ENCODE data around the gene TPO.
"Not testable (repeated sequence)": the region's sequence is repeated elsewhere in the genome, so short reads cannot be mapped to it uniquely, and the experiment has no call there.

Gene TPO

GRCh38 chr2:1557467-1557820 is 144.2 kb downstream of the TPO start:
- no peak for DNase-seq (ENCODE audit: low spot score)

- DNase-seq (ENCODE audit: low spot score), result no peak
Measured at GRCh38 chr2:1559589-1560175, 146.4 kb downstream of the TPO start.

GRCh38 chr2:1561259-1561658 is 148.0 kb downstream of the TPO start:
- no peak for DNase-seq (ENCODE audit: low spot score)

GRCh38 chr2:1561811-1562421 is 148.7 kb downstream of the TPO start:
- DNase-seq (ENCODE audit: low spot score), result no peak

DNA sequence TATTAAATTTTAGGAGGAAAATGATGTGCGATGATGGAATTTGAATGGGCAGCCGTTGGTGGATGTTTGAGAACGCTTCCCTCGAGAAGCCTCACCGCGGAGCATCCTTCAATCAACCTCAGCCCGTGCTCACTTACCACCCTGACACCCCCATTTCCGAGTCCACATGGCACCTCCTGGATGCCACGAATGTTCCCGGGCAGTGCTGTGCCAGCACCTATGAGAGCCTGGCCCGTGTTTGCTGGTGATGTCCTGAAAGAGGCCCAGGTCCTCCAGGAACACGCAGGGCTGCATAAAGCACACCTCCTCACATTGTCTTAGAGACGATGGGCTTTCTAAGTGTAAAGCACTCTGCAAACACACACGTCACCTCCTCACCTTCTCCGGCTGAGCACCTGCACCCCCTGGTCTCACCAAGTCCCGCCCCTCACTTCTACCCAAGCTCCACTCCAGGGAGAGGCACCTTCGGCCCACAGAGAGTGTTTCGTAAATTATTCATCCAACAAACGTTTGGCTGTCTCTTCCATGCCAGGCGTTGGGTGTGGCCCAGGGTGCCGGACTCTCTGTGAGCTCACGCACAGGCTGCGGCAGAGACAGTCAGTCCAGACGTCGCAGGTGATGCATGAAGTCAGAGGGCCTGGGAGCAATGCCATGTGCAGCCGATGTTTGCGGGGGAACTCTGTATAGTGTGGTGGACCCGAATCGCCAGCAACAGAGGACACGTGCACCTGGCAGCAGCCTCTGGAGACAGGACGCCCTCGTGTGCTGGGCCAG is 150.0 kb downstream of the TPO start:
- no peak for DNase-seq (ENCODE audit: low spot score)

- DNase-seq (ENCODE audit: low spot score), result no peak
Measured at GRCh38 chr2:1563943-1564891, 151.0 kb downstream of the TPO start.

DNA sequence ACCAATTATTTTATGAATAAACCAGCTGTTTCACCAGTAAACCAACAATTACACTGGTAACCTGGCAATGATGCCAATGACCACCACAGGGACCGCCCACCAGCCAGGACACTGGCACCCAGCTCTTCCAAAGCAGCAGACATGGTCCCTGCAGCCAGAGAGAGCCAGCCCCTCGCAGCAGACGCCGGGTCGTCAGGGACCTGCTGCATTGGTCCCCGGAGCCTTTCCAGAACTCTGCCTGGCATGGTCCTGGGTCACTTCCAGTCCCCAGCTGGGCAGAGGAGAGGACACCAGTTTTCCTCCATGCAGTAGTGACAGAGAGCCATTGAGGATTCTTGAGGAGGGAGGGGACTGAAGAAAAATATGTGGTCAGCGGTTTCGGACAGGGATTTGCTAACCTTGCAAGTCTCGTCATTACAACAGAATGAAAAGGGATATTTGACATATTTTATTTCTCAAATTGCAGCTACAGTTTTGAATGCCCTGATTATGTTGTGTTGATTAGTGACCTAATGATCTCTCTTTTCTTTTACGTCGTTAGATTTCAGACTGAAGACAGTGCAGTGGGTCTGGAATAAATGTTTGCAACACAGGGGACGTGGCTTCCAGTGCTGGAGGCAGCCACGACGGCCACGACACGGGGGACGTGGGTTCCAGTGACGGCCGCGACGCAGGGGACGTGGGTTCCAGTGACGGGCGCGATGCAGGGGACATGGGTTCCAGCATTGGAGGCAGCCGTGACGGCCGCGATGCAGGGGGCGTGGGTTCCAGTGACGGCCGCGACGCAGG is 154.5 kb downstream of the TPO start:
- DNase-seq (ENCODE audit: low spot score), result no peak

DNA sequence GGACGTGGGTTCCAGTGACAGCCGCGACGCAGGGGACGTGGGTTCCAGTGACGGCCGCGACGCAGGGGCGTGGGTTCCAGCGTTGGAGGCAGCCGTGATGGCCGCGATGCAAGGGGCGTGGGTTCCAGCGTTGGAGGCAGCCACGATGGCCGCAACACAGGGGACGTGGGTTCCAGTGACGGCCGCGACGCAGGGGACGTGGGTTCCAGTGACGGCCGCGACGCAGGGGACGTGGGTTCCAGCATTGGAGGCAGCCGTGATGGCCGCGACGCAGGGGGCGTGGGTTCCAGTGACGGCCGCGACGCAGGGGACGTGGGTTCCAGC is 155.0 kb downstream of the TPO start:
- not testable (repeated sequence) for DNase-seq (ENCODE audit: low spot score)

- no peak for DNase-seq (ENCODE audit: low spot score)
Measured at GRCh38 chr2:1569879-1570450, 156.7 kb downstream of the TPO start.

- no peak for DNase-seq (ENCODE audit: low spot score)
Measured at GRCh38 chr2:1571477-1572417, 158.5 kb downstream of the TPO start.

DNA sequence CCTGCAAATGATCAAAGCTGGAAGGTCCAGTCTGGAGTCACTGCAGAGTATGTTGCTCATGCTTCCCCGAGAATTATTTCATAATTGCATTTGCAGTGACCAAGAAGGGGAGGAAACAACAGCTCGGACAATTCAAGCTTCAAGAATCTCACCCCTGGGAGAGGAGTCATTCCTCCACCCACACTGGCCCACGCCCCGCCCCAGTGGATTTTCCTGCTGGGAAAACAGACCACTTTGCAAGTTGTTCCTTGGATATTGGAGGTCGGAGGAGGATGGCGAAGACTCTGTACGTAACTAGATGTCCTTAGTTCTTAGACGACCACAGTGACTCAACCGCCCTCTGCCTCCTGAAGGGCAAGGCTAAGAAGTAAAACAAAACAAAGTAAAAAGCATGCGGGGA is 159.4 kb downstream of the TPO start:
- DNase-seq (ENCODE audit: low spot score), result no peak

DNA sequence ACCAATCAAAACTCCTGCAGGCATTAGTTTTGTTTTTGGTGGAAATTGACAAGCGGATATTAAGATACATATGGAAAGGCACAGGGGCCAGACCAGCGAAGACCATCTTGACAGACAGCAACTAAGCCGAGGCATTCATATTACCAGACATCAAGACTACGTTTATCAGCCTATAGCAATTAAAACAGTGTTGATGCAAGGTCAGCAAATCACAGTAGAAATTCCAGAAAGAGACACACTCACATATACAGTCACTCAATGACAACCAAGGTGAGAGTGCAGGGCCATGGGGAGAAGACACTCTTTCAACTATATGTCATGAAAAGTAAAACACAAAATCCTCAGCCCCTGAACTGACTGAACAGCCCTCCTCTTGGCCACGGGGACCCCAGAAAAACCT is 164.6 kb downstream of the TPO start:
- DNase-seq (ENCODE audit: low spot score), result no peak

DNA sequence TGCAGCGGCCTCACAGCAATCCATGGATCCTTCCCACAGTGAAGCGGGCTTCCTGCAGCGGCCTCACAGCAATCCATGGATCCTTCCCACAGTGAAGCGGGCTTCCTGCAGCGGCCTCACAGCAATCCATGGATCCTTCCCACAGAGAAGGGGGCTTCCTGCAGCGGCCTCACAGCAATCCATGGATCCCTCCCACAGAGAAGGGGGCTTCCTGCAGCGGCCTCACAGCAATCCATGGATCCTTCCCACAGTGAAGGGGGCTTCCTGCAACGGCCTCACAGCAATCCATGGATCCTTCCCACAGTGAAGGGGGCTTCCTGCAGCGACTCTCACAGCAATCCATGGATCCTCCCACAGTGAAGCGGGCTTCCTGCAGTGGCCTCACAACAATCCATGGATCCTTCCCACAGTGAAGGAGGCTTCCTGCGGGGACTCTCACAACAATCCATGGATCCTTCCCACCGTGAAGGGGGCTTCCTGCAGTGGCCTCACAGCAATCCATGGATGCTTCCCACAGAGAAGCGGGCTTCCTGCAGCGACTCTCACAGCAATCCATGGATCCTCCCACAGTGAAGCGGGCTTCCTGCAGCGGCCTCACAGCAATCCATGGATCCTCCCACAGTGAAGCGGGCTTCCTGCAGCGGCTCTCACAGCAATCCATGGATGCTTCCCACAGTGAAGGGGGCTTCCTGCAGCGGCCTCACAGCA is 168.1 kb downstream of the TPO start:
- not testable (repeated sequence) for DNase-seq (ENCODE audit: low spot score)

GRCh38 chr2:1581965-1582625 is 168.8 kb downstream of the TPO start:
- no peak for DNase-seq (ENCODE audit: low spot score)

- DNase-seq (ENCODE audit: low spot score), result no peak
Measured at GRCh38 chr2:1582891-1583341, 169.7 kb downstream of the TPO start.

GRCh38 chr2:1584051-1584531 is 170.8 kb downstream of the TPO start:
- DNase-seq (ENCODE audit: low spot score), result no peak

DNA sequence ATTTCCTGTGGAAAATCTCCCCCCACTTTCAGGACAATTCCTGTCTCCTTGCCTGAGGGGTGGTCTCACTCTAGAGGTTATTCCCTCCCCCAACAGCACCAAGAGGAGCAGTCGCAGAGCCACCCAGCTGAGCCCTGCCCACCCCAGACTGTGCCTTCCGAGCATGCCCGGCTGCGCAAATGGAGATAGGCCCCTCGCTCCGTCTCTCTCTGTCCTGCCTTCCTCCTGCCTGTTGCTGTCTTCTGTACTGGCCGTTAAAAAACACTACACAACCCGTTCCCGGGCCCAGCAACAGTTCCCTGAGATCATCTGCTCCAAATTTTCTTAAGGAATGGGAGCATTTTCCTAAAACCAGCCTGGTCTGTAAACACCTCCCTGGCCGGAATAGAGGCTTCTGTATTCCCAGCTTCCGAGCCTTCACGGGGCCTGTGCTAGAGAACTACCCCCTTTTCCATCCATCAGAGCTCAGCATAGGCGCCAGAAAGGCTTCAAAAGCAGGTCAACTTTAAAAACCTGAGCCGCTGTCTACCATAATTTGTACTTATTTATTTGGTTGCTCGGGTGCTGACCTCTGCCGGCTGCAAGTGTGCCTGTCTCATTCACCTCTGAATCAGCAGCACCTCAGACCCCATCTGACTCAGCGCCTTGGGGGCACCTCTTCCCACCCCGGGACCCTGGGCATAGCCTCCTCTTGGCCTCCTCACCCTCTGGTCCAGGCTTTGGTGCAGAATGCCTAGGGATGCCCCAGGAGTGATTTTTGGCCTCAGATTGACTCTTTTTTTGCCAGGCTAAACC is 171.6 kb downstream of the TPO start:
- DNase-seq (ENCODE audit: low spot score), result no peak

DNA sequence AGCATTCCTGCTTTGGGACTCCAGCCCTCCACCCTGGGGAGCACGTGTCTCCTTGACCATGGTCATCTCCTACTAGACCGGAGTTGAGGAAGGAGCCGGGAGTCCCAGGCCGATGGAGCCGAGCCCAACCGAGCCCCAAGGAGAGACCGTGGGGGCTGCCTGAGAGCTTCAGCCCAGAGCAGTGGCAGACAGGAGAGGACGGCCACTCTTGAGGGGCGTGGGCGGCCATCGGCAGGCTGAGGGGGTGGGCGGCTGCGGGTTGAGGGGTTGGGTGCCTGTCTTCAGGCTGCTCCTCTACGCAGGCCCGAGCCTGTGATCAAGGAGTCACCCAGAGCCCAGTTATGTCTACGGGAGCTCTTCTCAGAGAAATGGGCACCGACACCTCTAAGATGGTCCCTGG is 172.4 kb downstream of the TPO start:
- no peak for DNase-seq (ENCODE audit: low spot score)
